Adrenal gland (tissue), 12 donors: ENCODE measurements around the gene SLC24A3. TPM values are rescaled to one million over a fixed set of nuclear protein-coding genes. Genes with fewer than 3 reads are reported as not detected.

Experiments
- DNase-seq, 7 donors: peaks; one replicate each; pipeline ENCODE4 v3.0.0-alpha.2; 2019 to 2020
- H3K27ac ChIP-seq, 5 donors: fragments of 200-600 bp; sonication (generic) in 4 of 5; 1 replicate in 3 of 5; 2 replicates in 2 of 5; pipeline versions ENCODE4 v1.5.1 to v1.8.0; 2016 to 2020; ENCODE audit warnings: mild to moderate bottlenecking in 1 of 5
- H3K27me3 ChIP-seq: fragments of 200-600 bp; 2 replicates; pipeline ENCODE4 v1.8.0; 2021
- H3K36me3 ChIP-seq, 2 donors: fragments of 200-600 bp; replicated peaks in 1 of 2; 1 replicate in 1 of 2; 2 replicates in 1 of 2; pipeline versions ENCODE4 v1.5.1 to v1.8.0; 2018 to 2022
- H3K4me1 ChIP-seq, 2 donors: fragments of 200-600 bp; replicated peaks in 1 of 2; 1 replicate in 1 of 2; 2 replicates in 1 of 2; pipeline versions ENCODE4 v1.5.1 to v1.8.0; 2018 to 2021
- H3K4me3 ChIP-seq, 4 donors: fragments of 200-600 bp; sonication (generic) in 3 of 4; one replicate each; pipeline ENCODE4 v1.5.1; 2016 to 2018
- H3K9me3 ChIP-seq, 3 donors: fragments of 200-600 bp; sonication (generic) in 1 of 3; replicated peaks in 1 of 3; 1 replicate in 2 of 3; 2 replicates in 1 of 3; pipeline versions ENCODE4 v1.5.1 to v1.8.0; 2016 to 2021
- POLR2A ChIP-seq, 2 donors: fragments of 450-650 bp; IDR thresholded peaks; one replicate each; pipeline ENCODE4 v1.6.1; 2017; ENCODE audit warnings: antibody characterized with exemption in 2 of 2, mild to moderate bottlenecking in 2 of 2, moderate library complexity in 1 of 2
- WGBS, 4 donors: extraction: QIAGEN DNeasy Blood & Tissue Kit in 2 of 4; methylation state at CpG; one replicate each; pipeline versions ENCODE4 v1.1.5 to v1.1.7; 2013 to 2017; 5-methylcytosine and 5-hydroxymethylcytosine counted together
- intact Hi-C, 2 donors: fragments of 100-400 bp; cut with DNase I; formaldehyde crosslinking; loops; one replicate each; pipeline versions ENCODE4 v1.14.1 to v1.15.0; 2022 to 2023
- polyA plus RNA-seq, 3 donors: library from polyadenylated mRNA; stranded (reverse); fragments of 200-250 nt in 2 of 3; fragments of 350-450 nt in 1 of 3; fragmentation: Illumina TruSeq in 1 of 3; extraction: RNeasy Lipid Tissue Mini Kit (QIAGEN cat#74804) in 1 of 3; gene quantifications; one replicate each; pipeline ENCODE4 v1.2.3, GENCODE V29; 2013 to 2014
- total RNA-seq, 9 donors: library from RNA; depleted of rRNA in 4 of 9; stranded (reverse); fragments of >200 nt in 4 of 9; fragments of 120-200 nt in 1 of 9; fragmentation: NEBNext Ultra II Directional in 1 of 9; extraction: Animal tissue kit (Norgen Biotek cat#: 25700) in 1 of 9; gene quantifications; one replicate each; pipeline versions ENCODE4 v1.1.0 to v1.2.4, GENCODE V29; 2013 to 2023
- TF ChIP-seq, protein P1 (sequence below), 6 experiments: fragments of 450-650 bp in 4 of 6; fragments of 200-600 bp in 2 of 6; sonication (generic) in 1 of 6; IDR thresholded peaks; 1 replicate in 5 of 6; 2 replicates in 1 of 6; pipeline versions ENCODE4 v1.5.1 to v1.8.0; 2016 to 2021; ENCODE audit warnings: antibody characterized with exemption in 6 of 6, mild to moderate bottlenecking in 2 of 6, moderate library complexity in 1 of 6
- donor health status: healthy with polysubstance abuse.
- donor health status: Bipolar disorder and iron deficiency.
- donor health status: DM: yes; HTN: yes; CAD: no.
- donor health status: DM: no; HTN: no; CAD: no.
- donor health status: DM: no; HTN: no; CAD: no.
- donor health status: DM: yes; HTN: yes; CAD: no.

Gene SLC24A3
- total and polyA plus RNA-seq, 12 donors = 0.89 to 44.4 (median 2.7) TPM

DNA sequence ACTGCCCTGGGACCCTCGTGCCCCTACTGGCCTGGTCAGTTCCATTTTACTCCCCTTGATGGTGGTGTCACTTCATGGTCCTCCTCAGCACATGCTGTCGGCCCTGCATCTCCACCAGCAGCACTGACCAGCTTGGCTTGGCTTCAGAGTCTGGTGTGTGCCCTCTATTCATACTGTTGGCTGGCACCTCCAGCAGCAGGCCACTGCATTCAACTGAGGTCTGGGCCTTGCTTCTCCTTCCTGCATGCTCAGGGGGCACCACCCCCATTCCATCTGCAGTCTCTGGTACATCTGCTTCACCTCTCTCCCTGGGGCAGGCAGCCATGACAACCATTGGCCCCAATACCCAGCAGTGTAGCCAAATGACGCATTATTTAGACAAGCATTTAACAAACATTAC, 155.9 kb downstream of the SLC24A3 start:
- Histone ChIP-seq H3K4me1 (no peaks in the 10 kb centered on the region), H3K4me3 (no peak overlapping the region), H3K9me3 (no peaks in the 10 kb centered on the region), H3K27me3 (no peaks in the 10 kb centered on the region), H3K36me3 (no peaks in the 10 kb centered on the region), H3K27ac (no peak overlapping the region)
- TF ChIP-seq, protein P1, sequence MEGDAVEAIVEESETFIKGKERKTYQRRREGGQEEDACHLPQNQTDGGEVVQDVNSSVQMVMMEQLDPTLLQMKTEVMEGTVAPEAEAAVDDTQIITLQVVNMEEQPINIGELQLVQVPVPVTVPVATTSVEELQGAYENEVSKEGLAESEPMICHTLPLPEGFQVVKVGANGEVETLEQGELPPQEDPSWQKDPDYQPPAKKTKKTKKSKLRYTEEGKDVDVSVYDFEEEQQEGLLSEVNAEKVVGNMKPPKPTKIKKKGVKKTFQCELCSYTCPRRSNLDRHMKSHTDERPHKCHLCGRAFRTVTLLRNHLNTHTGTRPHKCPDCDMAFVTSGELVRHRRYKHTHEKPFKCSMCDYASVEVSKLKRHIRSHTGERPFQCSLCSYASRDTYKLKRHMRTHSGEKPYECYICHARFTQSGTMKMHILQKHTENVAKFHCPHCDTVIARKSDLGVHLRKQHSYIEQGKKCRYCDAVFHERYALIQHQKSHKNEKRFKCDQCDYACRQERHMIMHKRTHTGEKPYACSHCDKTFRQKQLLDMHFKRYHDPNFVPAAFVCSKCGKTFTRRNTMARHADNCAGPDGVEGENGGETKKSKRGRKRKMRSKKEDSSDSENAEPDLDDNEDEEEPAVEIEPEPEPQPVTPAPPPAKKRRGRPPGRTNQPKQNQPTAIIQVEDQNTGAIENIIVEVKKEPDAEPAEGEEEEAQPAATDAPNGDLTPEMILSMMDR (IDR thresholded peaks at IDR 0.05) = no peak
- TF ChIP-seq POLR2A (IDR thresholded peaks at IDR 0.05) = no peak
- DNase-seq = no peak
- 73 to 91% (median 77%) methylated on average over 2 to 3 of the region's 3 CpGs for WGBS, 4 donors
- intact Hi-C loops = no loop called here

DNA sequence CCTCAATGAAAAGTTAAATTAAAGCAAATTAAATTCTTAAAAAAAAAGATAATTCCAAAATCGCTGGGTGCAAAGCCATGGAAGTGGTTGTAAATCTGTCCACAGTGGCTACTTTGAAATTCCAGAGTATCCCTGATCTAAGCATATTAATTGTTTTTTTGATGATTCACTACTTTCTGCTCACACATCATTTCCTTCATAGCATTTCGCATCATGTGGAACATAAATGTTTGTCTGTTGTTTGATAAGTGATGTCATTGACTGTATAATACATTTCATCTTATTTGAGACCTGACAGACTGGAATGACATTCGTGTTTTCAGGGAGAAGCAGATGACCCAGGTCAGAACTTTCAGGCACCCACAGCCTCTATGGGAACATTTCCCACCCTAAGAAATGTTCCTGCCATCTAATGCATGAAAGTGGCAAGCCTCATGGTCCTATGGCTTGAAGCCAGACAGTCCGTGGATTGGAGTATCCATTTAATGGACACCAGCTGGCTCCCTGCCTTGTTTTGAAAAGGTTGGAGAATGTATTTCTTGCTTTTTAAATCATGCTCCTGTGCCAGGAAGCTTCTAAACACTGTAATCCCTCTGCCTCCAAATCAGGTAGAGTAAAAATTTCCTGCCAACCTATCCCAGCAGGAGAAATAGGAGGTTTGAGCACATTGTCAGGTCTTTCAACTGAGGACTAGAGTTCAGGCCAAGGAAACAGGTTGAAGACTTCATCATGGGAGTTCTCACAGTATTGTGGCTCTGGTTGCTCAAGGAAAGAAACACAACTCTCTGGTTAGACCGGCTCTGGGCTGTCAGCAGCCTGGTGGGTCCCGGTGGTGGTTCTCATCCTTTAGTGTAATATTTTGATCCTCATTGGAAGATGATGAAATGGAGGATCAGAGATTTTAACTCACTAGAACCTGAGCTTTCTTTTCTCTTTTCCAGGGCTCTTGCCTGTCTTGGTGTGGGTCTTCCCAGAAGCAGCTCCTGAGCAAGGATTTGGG, 157.9 kb downstream of the SLC24A3 start:
- Histone ChIP-seq H3K27ac (no peak overlapping the region), H3K27me3 (no peaks in the 10 kb centered on the region), H3K36me3 (no peaks in the 10 kb centered on the region), H3K9me3 (no peaks in the 10 kb centered on the region), H3K4me1 (no peaks in the 10 kb centered on the region), H3K4me3 (no peak overlapping the region)
- WGBS, 4 donors = 70 to 82% (median 81%) methylated on average over 6 of the region's 6 CpGs
- TF ChIP-seq, protein P1 (IDR thresholded peaks at IDR 0.05) = no peak
- no peak for TF ChIP-seq POLR2A (IDR thresholded peaks at IDR 0.05)
- no peak for DNase-seq
- intact Hi-C loops = no loop called here

DNA sequence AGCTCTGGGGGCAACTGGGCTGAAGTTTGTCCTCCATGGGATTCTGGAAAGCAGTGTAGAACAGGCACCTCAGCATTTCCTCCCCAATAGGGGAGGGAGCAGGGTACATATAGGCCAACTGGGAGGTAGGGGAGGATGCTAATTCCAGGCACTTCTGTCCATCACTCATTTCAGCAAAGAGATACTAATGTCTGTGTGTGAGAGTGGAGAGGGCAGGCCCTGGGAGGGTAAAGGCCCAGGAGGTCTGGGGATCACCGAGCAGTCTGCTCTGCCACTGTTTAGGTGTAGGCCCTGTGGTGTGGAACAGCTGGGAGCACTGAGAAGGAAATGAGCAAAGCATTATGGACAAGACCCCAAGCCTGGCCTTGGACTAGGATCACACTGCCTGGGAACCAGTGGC, 158.7 kb downstream of the SLC24A3 start:
- H3K4me3 ChIP-seq = no peak overlapping the region
- TF ChIP-seq, protein P1 (IDR thresholded peaks at IDR 0.05) = no peak
- TF ChIP-seq POLR2A (IDR thresholded peaks at IDR 0.05) = no peak
- 86 to 100% (median 95%) methylated on average over 1 of the region's 1 CpG for WGBS, 4 donors
- H3K4me1 ChIP-seq = no peaks in the 10 kb centered on the region
- intact Hi-C loops = no loop called here
- no peak overlapping the region for H3K27ac ChIP-seq
- H3K27me3 ChIP-seq = no peaks in the 10 kb centered on the region
- no peaks in the 10 kb centered on the region for H3K9me3 ChIP-seq
- H3K36me3 ChIP-seq = no peaks in the 10 kb centered on the region
- no peak for DNase-seq

DNA sequence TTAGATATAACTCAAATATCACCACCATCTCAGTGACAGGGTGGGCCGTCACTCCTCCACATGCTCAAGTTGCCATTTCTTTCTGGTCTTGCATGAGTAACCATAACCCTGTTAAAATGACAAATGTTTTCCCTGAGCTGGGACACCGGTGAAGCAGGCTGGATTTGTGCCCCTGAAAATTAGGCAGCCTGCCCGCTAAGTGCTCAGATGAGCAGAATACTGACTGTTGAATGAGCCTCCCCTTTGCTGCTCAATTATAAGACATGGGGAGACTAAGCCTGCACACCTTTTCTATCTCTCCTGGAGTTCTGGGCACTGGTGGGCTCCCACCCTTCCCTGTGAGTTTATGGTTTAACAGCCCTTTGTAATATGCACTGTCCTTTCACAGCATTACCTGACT, 161.8 kb downstream of the SLC24A3 start:
- 74 to 80% (median 75%) methylated on average over 3 of the region's 3 CpGs for WGBS, 4 donors
- intact Hi-C loops = no loop called here
- no peaks in the 10 kb centered on the region for H3K4me1 ChIP-seq
- H3K36me3 ChIP-seq = no peaks in the 10 kb centered on the region
- no peaks in the 10 kb centered on the region for H3K27me3 ChIP-seq
- no peak for DNase-seq
- TF ChIP-seq POLR2A (IDR thresholded peaks at IDR 0.05) = no peak
- TF ChIP-seq, protein P1 (IDR thresholded peaks at IDR 0.05) = no peak
- H3K9me3 ChIP-seq = no peaks in the 10 kb centered on the region
- no peak overlapping the region for H3K4me3 ChIP-seq
- H3K27ac ChIP-seq = no peak overlapping the region
